H9 (cell line): Measurements from ENCODE around the gene KCNN2. TPM values are rescaled to one million over a fixed set of nuclear protein-coding genes. Genes with fewer than 3 reads are reported as not detected.

Source experiments
- DNase-seq: peaks from one replicate; pipeline ENCODE4 v3.0.0-alpha.2; 2017
- H2AFZ ChIP-seq: one replicate; pipeline ENCODE4 v1.6.1; 2013; ENCODE audit warnings: mild to moderate bottlenecking, low read length, control low read depth, moderate library complexity
- H2AK5ac ChIP-seq: 2 replicates; pipeline ENCODE4 v1.6.1; 2013; ENCODE audit warnings: low read length, control low read depth, mixed read lengths; ENCODE audit not compliant: insufficient read length
- H2BK120ac ChIP-seq: one replicate; pipeline ENCODE4 v1.6.1; 2013; ENCODE audit warnings: low read depth, mild to moderate bottlenecking, low read length, control low read depth, inconsistent platforms; ENCODE audit not compliant: poor library complexity, severe bottlenecking
- H2BK12ac ChIP-seq: 2 replicates; pipeline ENCODE4 v1.6.1; 2013; ENCODE audit warnings: low read length, control low read depth, mixed read lengths, low read depth; ENCODE audit not compliant: insufficient read length
- H2BK15ac ChIP-seq: 2 replicates; pipeline ENCODE4 v1.6.1; 2013; ENCODE audit warnings: low read depth, low read length, control low read depth
- H2BK20ac ChIP-seq: one replicate; pipeline ENCODE4 v1.6.1; 2013; ENCODE audit warnings: low read depth, mild to moderate bottlenecking, low read length, control low read depth, inconsistent platforms; ENCODE audit not compliant: poor library complexity, severe bottlenecking
- H2BK5ac ChIP-seq: 2 replicates; pipeline ENCODE4 v1.6.1; 2013; ENCODE audit warnings: low read length, control low read depth, mixed read lengths; ENCODE audit not compliant: insufficient read length
- H3K14ac ChIP-seq: 2 replicates; pipeline ENCODE4 v1.6.1; 2013; ENCODE audit warnings: low read length, control low read depth; ENCODE audit not compliant: insufficient read depth
- H3K18ac ChIP-seq: 2 replicates; pipeline ENCODE4 v1.6.1; 2013; ENCODE audit warnings: low read depth, mild to moderate bottlenecking, mixed read lengths, low read length, control low read depth; ENCODE audit not compliant: insufficient read length
- H3K23ac ChIP-seq: 2 replicates; pipeline ENCODE4 v1.6.1; 2013; ENCODE audit warnings: low read length, control low read depth, mixed read lengths, low read depth; ENCODE audit not compliant: insufficient read length
- H3K23me2 ChIP-seq: 2 replicates; pipeline ENCODE4 v1.6.1; 2013; ENCODE audit warnings: low read depth, mild to moderate bottlenecking, mixed read lengths, low read length, control low read depth; ENCODE audit not compliant: insufficient read length, poor library complexity, severe bottlenecking
- H3K27ac ChIP-seq: 2 replicates; pipeline ENCODE4 v1.5.1; 2013; ENCODE audit warnings: low read length, control low read depth, mixed read lengths, low read depth; ENCODE audit not compliant: insufficient read length
- H3K27me3 ChIP-seq: 2 replicates; pipeline ENCODE4 v1.6.1; 2013; ENCODE audit warnings: low read length, control low read depth, inconsistent platforms; ENCODE audit not compliant: insufficient read depth
- H3K4ac ChIP-seq: 2 replicates; pipeline ENCODE4 v1.6.1; 2013; ENCODE audit warnings: low read depth, mild to moderate bottlenecking, control low read depth, inconsistent platforms, low read length, moderate library complexity
- H3K4me1 ChIP-seq: 2 replicates; pipeline ENCODE4 v1.6.1; 2013; ENCODE audit warnings: low read length, control low read depth, inconsistent platforms; ENCODE audit not compliant: insufficient read depth
- H3K4me2 ChIP-seq: 2 replicates; pipeline ENCODE4 v1.6.1; 2013; ENCODE audit warnings: low read length, control low read depth, mixed read lengths; ENCODE audit not compliant: insufficient read length, insufficient read depth
- H3K56ac ChIP-seq: 2 replicates; pipeline ENCODE4 v1.6.1; 2013; ENCODE audit warnings: low read depth, mild to moderate bottlenecking, mixed read lengths, low read length, control low read depth; ENCODE audit not compliant: insufficient read length
- H3K79me1 ChIP-seq: 2 replicates; pipeline ENCODE4 v1.6.1; 2013; ENCODE audit warnings: low read depth, mild to moderate bottlenecking, moderate library complexity, low read length, control low read depth, inconsistent platforms; ENCODE audit not compliant: insufficient read depth, poor library complexity, severe bottlenecking
- H3K79me2 ChIP-seq: 2 replicates; pipeline ENCODE4 v1.6.1; 2013; ENCODE audit warnings: low read length, control low read depth, inconsistent platforms; ENCODE audit not compliant: insufficient read depth
- H3K9ac ChIP-seq: 2 replicates; pipeline ENCODE4 v1.6.1; 2013; ENCODE audit warnings: low read length, control low read depth, mixed read lengths; ENCODE audit not compliant: insufficient read length; ENCODE audit errors: extremely low read depth
- H3K9me3 ChIP-seq: one replicate; pipeline ENCODE4 v1.6.1; 2013; ENCODE audit warnings: low read depth, low read length, inconsistent platforms; ENCODE audit not compliant: control insufficient read depth
- H3T11ph ChIP-seq: one replicate; pipeline ENCODE4 v1.6.1; 2013; ENCODE audit warnings: mild to moderate bottlenecking, low read length, control low read depth, inconsistent platforms
- H4K20me1 ChIP-seq: one replicate; pipeline ENCODE4 v1.6.1; 2013; ENCODE audit not compliant: control insufficient read depth, insufficient read length, insufficient read depth
- H4K5ac ChIP-seq: 2 replicates; pipeline ENCODE4 v1.6.1; 2013; ENCODE audit warnings: low read depth, mild to moderate bottlenecking, mixed read lengths, low read length, control low read depth; ENCODE audit not compliant: insufficient read length
- H4K8ac ChIP-seq: replicated peaks from 2 replicates; pipeline ENCODE4 v1.6.1; 2013; ENCODE audit warnings: low read length, control low read depth, mixed read lengths, low read depth; ENCODE audit not compliant: insufficient read length
- H4K91ac ChIP-seq: 2 replicates; pipeline ENCODE4 v1.6.1; 2013; ENCODE audit warnings: low read depth, mild to moderate bottlenecking, moderate library complexity, mixed read lengths, low read length, control low read depth; ENCODE audit not compliant: insufficient read length
- H3K27ac Mint-ChIP-seq, 3 experiments: 2 replicates in 2 of 3; 3 replicates in 1 of 3; pipeline ENCODE4 v1.8.0; 2020 to 2021; ENCODE audit warnings: mixed read lengths in 3 of 3, mild to moderate bottlenecking in 1 of 3, moderate library complexity in 1 of 3
- H3K27me3 Mint-ChIP-seq: 2 replicates; pipeline ENCODE4 v1.8.0; 2021; ENCODE audit warnings: low read depth, mild to moderate bottlenecking, moderate library complexity, mixed read lengths
- H3K36me3 Mint-ChIP-seq, 3 experiments: 2 replicates in 2 of 3; 3 replicates in 1 of 3; pipeline ENCODE4 v1.8.0; 2020 to 2021; ENCODE audit warnings: low read depth in 3 of 3, mixed read lengths in 3 of 3; ENCODE audit not compliant: insufficient read depth in 1 of 3
- H3K4me1 Mint-ChIP-seq, 2 experiments: 2 replicates each; pipeline ENCODE4 v1.8.0; 2020; ENCODE audit warnings: mixed read lengths in 2 of 2
- H3K4me3 Mint-ChIP-seq, 2 experiments: 2 replicates in 1 of 2; 3 replicates in 1 of 2; pipeline ENCODE4 v1.8.0; 2020 to 2021; ENCODE audit warnings: mild to moderate bottlenecking in 2 of 2, mixed read lengths in 2 of 2, moderate library complexity in 1 of 2
- H3K9me3 Mint-ChIP-seq, 2 experiments: 2 replicates in 1 of 2; 3 replicates in 1 of 2; pipeline ENCODE4 v1.8.0; 2020; ENCODE audit warnings: mild to moderate bottlenecking in 2 of 2, mixed read lengths in 2 of 2, moderate library complexity in 1 of 2
- CTCF ChIP-seq: fragments of 200-600 bp; sonication (generic); conservative IDR thresholded peaks from 3 replicates; pipeline ENCODE4 v1.8.0; 2021; ENCODE audit warnings: antibody characterized with exemption, mild to moderate bottlenecking
- WGBS: extraction: QIAGEN DNeasy Blood & Tissue Kit; methylation state at CpG from one replicate; pipeline ENCODE4 v1.1.7; 2013; ENCODE audit warnings: missing lambda C conversion rate, low lambda C conversion rate, mixed read lengths; ENCODE audit not compliant: insufficient read length; ENCODE audit errors: extremely low coverage; 5-methylcytosine and 5-hydroxymethylcytosine counted together
- total RNA-seq: library from RNA; stranded (reverse); gene quantifications from 2 replicates; pipeline ENCODE4 v1.2.1, GENCODE V29; 2021

The KCNN2 gene
- total RNA-seq, 1 experiment from 2014 or later: 21.0 TPM

DNA sequence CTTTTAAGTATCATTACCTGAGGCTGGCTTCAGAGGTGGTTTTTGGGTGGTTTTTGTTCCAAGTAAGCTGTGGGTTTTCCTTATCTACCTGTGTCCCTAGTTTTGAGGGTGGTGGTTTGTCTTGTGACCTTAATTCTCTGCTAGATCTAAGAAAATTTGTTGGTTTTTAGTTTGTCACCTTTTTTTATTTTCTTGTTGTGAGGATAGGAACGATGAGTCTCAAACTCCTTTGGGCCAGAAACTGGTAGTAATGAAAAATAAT, 73.3 kb downstream of the KCNN2 start:
- H3K4me2 ChIP-seq: no peak overlapping the region
- H3K4me1 Mint-ChIP-seq: peaks cover 48 to 55% of the 10 kb centered on the region in 2 experiments

More for the DNA sequence above, 73.3 kb downstream of the KCNN2 start:
- Histone ChIP-seq H2BK20ac (no peak overlapping the region), H4K5ac (no peak overlapping the region), H2BK12ac (no peak overlapping the region), H3K79me2 (no peaks in the 10 kb centered on the region; the same call in 1 of the 2 replicates), H3K14ac (no peak overlapping the region), H4K91ac (no peak overlapping the region), H2BK5ac (no peak overlapping the region), H4K20me1 (no peaks in the 10 kb centered on the region), H3K23ac (no peak overlapping the region), H3K4ac (no peak overlapping the region), H2AK5ac (no peak overlapping the region), H3K18ac (no peak overlapping the region), H2BK120ac (no peak overlapping the region), H3T11ph (no peak overlapping the region), H3K27me3 (no peaks in the 10 kb centered on the region), H3K27ac (no peak overlapping the region), H2BK15ac (no peak overlapping the region), H4K8ac (no peak overlapping the region), H3K9ac (no peak overlapping the region), H2AFZ (no peak overlapping the region), H3K4me1 (peaks cover 7% of the 10 kb centered on the region; the same call in 1 of the 2 replicates), H3K56ac (no peak overlapping the region), H3K23me2 (no peaks in the 10 kb centered on the region), H3K9me3 (no peaks in the 10 kb centered on the region), H3K79me1 (no peaks in the 10 kb centered on the region)
- TF ChIP-seq CTCF: no peak
- WGBS: no CpG with 5 or more reads among the region's 1 CpG
- Mint-ChIP-seq H3K27ac (peak overlapping the region; percentile 34 to 93 (median 89); a peak in 6 of 7 replicates), H3K27me3 (no peaks in the 10 kb centered on the region), H3K9me3 (peaks cover 14 to 18% of the 10 kb centered on the region in 2 experiments), H3K36me3 (peaks cover 5 to 23% (median 21%) of the 10 kb centered on the region in 3 experiments), H3K4me3 (peak overlapping the region in 1 of 2 experiments; percentile 33; a peak in 2 of 5 replicates)
- no peak for DNase-seq
